Measurements from ENCODE around the gene NFE2L1.
"Not testable (repeated sequence)": the region's sequence is repeated elsewhere in the genome, so short reads cannot be mapped to it uniquely, and the experiment has no call there.

Gene NFE2L1, protein sequence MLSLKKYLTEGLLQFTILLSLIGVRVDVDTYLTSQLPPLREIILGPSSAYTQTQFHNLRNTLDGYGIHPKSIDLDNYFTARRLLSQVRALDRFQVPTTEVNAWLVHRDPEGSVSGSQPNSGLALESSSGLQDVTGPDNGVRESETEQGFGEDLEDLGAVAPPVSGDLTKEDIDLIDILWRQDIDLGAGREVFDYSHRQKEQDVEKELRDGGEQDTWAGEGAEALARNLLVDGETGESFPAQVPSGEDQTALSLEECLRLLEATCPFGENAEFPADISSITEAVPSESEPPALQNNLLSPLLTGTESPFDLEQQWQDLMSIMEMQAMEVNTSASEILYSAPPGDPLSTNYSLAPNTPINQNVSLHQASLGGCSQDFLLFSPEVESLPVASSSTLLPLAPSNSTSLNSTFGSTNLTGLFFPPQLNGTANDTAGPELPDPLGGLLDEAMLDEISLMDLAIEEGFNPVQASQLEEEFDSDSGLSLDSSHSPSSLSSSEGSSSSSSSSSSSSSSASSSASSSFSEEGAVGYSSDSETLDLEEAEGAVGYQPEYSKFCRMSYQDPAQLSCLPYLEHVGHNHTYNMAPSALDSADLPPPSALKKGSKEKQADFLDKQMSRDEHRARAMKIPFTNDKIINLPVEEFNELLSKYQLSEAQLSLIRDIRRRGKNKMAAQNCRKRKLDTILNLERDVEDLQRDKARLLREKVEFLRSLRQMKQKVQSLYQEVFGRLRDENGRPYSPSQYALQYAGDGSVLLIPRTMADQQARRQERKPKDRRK

DNA sequence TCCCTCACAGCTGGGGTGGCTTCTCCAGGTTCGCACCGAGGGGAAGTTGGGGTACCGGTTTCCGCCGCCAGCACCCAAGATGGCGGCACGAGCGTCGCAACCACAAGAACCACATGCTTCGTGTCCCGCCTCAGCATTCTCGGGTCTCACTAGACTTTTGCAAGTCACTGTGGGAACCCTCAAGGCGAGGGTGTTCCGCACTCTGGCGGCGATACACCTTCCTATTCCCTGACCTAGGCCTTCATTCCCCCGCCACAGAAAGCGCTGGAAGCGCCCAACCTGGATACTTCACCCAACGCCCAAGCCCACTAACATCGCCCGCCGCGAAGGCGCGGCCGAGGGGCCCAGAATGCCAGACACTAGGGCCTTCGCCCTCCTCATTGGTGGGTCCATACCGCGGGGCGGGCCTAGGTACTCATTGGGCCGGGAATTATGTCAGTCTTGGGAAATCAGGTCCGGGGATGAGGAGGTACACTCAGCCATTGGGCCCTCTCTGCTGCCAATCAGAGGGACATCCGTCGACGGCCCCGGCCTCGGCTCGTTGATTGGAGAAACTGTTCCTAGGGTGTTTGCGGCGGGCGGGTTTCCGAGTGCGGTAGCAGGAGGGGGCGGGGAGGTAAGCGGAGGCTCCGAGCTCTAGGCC, at the start of gene NFE2L1:
TSS of gene NFE2L1 (plus strand) at position 619 of the 643 bp plus-strand sequence. CDS start 2,760 bp downstream, outside the sequence.
- peak; percentile 100 for DNase-seq

DNA sequence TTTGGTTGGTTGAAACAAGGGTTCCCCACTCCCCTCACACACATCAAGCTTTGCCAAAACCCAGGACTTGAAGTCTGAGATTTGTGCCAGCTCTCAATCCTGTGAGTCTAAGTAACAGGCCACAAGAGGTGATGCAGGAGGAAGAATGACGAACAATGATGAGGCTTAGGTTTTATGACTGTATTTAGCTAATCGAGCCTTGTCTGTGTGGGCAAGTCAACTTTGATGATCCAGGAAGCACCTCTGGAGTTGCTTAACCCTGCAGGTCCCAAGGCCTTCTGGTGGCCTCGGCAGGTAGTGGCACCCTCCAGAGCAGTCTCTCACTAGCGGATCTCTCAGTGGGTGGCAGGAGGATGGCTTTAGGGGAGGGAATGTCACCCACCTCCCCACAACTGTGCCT, 48.6 kb upstream of the NFE2L1 start:
- DNase-seq = no peak

DNA sequence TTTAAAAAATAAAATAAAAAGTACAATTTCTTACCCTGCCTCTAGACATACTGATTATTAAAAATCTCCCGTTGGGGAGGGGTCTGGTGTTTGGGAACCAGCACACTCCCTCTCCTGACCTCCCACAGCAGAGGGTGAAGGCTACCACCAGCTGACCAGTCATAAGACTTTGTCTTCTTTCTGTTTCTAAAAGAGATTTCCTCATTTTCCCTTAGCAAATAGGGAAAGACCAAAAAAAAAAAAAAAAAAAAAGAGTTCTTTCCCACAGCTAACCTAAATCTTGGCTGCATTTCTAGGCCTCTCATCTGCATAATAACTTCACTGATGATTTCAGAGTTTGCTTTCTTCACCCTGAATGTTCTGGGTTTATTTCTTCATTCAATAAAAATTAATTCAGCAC, 47.0 kb upstream of the NFE2L1 start:
- no peak for DNase-seq

DNA sequence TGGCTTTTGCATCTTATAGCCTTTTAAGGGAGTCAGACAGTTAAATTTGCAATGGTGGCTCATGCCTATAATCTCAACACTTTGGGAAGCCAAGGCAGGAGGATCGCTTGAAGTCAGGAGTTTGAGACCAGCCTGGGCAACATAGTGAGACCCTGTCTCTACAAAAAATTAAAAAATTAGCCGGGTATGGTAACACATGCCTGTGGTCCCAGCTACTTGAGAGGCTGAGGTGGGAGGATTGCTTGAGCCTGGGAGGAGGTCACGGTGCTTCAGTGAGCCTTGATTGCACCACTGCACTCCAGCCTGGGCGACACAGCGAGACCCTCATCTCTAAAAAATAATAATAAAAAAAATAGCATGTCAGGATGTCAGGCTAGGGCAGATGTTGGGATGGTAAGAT, 46.5 kb upstream of the NFE2L1 start:
- DNase-seq = not testable (repeated sequence)

DNA sequence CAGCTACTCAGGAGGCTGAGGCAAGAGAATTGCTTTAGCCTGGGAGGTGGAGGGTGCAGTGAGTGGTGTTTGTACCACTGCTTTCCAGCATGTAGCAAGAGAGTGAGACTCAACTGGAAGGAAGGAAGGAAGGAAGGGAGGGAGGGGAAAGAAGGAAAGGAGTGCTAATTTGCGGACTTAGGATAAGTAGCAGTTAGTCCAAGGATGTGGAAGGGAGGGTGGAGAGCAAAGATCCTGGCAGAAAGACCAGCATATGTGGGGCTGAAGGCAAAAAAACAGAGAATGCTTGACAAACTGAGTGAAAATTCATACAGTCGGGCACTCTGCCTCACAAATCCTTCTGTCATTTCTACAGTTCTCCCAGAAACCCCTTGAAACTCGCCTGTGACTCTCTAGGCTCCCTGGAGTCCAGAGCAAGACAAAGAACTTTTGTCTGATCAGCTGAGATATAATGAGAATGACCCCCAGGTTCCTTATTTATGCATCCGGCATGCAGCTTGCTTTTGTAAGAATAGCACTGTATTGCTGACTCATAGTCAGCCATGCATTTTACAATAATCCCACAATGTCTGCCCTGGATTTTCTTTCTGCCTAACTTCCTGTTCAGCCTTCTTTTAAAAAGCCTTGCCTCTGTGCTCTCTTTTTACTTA, 45.8 kb upstream of the NFE2L1 start:
- peak; percentile 40 for DNase-seq

DNA sequence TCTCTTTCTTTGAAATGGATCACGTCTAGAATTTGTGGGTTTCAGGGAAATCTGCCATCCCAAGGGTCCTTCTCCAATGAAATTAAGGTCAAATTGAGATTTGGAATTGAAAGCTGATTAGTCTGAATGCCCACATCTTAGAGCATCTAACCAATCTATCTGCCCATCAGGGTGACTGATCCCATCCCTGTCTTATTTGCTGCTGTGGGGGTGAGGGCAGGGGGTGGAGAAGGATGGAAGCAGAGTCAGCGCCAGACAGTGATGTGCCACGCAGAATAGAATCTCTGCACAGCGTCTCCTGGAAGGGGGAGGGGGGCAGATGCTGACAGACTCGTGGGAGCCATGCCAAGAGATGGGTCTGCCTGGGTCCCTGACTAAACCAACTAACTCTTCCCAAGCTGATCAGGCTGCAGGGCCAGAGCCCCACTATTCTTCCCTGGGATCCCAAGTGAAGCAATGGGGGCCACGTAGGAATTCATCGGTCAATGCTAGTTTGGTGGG, 45.2 kb upstream of the NFE2L1 start:
- DNase-seq = no peak

DNA sequence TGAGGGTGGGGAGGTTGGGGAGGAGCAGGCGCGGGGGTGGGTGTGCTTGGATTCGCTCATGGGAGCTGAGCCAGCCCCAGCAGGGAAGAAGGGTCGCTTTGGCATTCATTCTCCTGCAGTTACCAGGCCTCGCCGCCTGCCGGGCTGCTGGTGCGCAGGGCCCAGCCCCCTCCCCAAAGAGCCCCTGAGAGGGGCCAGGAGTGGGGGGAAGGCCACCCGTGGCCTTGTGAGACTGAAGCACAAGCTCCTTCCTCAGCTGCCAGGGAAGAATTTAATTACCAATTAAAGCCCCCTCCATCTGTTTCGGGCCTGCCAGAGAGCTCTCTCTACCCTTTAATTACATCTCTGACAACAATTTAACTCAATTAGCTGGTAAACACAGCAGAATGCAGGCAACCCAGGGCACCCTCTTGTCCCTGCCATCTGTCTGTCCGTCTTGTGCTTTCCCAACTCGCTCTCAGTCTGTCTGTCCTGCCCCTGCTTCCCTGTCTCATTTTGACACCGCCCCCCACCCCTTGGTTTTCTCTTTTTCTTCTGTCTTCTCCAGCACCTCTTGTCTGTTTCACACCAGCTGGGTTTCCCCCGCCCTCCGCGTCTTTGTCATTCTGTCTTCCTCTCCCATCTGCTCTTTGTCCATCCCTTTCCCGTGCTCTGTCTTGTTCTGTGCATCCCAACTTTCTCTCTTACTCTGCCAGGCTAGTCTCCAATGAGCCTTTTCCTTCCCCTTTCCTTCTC, 44.6 kb upstream of the NFE2L1 start:
- DNase-seq = no peak

DNA sequence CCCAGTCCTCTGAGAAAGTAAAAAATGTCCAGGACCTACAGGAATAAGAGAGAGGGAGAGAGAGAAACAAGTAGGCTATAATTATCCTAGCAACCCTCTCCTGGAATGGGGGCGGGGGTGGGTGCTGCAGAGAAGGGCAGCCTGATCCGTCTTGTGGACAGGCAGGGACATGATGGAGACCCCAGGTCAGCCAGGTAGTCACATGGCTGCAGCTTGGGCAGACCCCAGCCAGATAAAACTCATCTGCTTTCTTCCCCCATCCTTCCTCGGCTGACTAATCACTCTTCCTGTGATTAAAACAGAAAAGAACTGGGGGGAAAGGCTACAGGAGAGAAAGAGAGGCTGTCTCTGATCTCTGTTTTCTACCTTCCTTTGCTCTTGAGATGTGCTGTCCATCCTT, 43.2 kb upstream of the NFE2L1 start:
- no peak for DNase-seq

DNA sequence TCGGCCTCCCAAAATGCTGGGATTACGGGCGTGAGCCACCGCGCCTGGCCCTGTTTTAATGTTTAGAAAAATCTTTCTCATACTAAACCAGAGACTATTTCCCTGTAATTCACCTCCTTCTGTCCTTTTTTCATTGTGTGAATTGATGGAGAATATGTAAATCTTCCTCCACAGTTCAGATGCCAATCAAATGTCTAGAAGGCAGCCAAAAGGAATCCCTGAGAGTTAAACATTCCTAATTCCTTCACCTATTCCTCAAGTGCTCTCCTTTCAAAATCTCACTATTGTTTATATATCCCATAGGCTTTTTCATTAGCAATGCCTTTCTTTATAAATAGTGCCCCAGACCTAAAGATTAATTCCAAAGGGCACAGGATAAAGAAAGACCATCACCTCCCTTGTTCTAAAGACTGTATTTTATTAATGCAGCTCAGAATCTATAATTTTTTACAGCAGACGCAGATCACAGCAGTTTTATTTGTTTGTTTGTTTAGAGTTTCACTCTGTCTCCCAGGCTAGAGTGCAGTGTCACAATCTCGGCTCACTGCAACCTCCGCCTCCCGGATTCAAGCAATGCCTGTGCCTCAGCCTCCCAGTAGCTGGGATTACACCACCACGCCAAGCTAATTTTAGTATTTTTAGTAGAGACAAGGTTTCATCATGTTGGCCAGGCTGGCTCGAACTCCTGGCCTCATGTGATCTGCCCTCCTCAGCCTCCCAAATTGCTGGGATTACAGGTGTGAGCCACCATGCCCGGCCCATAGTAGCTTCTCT, 41.0 kb upstream of the NFE2L1 start:
- DNase-seq = no peak

DNA sequence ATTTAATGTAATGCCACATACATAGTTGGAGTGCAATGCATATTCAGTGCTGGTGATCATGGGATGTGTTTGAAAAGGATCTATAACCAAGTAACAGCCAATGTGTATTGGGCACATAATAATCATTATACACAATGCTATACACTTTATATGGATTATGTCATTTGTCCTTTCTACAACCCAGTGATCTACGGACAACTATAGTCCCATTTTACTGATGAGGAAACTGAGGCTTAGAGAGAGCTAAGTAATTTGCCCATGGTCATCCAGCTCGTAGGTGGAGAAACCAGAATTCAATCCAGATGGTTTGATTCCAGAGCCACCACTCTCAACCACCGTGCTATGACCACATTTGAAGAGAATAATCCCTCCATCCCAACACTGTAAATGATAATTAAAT, 38.0 kb upstream of the NFE2L1 start:
- no peak for DNase-seq

DNA sequence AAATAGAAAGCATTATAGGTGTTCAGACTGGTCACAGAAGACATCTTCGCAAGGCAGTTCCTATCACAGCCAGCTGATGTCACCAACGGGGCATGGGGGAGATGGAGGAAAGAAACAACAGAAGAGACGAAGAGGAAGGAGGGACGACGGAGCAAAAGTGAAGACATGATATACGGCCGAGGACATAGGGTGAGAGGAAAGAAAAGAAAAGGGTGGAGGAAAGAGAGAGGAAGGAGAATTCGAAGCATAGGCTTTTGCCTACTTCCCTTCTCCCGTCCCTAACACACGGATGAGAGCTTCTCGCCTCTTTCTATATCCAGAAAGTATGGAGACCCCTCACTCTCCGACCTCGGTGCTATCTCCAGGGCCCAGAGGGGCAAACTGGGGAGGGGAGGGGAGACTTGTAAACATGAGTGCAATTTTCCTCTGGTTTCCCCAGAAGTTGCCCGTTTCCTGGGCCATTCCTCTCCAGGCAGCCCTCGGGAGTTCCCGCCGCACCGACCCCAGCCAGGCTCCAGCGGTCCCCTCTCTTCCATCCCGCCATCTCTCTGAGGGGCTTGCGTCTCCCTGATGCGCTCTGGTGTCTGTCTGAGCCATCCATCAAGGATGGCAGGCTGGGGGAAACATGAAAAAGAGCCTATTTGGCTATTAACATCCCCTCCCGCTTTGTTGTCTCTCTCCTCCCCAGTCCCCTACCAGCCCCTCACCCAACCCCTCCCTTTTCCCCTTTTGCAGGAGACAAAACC, 36.6 kb upstream of the NFE2L1 start:
- no peak for DNase-seq

DNA sequence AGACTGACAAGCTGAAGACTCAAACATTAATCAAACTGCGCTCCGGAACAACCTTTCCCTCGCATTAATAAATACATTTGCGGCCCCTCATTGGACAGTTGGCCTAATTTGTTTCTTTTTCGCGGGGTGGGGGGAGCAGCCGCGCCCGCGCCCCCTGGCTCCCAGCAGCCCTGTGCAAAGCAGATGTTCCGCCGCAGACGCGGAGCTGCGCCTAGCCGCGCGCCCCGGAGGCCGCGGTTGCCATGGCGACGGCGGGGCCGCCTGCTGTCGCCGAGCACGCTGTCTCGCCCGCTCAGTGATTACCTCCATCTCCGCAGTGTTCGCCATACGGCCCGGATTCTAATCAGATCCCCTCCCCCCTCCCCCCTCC, 36.0 kb upstream of the NFE2L1 start:
- DNase-seq = no peak

DNA sequence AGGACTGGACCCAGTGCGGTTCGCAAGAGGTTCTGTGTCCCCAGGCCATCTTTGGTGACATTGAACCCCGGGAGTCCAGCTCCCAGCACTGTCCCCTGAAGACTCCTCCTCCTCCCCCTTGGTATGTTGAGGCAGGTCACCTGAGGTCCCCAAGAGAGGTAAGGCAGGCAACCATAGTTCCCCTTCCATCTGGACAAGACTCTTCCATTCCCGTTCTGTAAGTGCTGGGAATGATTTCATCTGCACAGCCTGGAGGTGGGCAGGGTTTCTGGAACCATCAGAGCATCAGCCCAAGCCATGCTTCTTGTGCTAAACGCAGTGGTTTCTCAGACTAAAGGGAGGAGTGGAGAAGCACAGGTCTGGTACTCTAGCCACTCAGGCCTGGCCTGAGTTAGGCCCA, 35.5 kb upstream of the NFE2L1 start:
- no peak for DNase-seq

DNA sequence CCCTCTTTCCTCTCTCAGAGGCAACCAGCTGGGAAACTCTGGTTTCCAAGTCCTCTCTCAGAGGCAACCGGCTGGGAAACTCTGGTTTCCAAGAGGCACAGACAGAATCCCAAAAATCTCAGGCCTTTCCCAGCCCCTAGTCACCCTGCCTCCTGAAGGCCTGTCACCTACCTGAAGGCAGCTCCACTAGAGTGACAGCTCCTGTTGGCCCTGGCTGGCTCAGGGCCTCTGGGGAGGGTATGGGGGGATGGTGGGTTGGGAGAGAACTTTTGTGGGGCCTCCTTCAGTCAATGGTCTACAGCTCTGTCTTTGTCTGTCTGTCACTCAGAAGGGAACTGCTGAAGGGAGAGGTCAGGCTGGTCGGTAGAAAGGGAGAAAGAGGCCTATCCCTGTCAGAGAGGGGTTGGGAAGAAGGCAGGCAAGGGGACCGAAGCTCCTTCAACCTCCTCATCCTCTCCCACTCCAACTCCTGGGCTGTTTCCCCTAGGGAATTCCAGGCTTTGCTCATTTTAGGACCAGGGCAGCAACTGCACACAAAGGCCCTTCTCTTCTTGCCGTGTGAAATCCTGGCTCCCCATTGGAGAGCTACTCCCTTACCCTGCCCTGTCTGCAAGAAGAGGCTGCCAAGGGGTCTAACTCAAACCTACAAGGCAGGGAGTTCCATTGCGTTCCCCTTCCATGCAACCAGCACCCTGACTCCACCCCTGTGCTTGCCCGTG, 34.1 kb upstream of the NFE2L1 start:
- no peak for DNase-seq

DNA sequence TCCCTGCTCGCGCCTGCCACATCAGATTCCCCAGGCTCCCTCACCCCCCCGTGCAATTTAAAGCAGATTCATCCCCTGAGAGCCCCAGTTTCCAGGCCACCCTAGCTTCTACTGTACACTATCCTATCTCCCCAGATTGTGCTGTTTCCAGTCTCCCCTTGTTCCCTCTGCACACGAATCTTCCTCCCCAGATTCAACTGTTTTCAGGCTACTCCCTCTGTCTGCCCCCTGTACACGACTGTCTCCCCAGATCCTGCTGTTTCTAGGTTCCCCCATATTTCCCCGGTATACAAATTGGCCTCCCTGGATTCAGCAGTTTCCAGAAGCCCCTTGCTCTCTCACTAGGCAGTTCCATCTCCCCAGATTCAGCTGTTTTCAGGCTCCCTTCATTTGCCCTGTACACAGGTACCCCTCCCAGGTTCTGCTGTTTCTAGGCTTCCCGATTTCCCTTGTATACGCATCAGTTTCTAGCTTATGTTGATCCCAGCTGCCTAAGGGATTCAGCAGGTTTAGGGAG, 33.5 kb upstream of the NFE2L1 start:
- no peak for DNase-seq

DNA sequence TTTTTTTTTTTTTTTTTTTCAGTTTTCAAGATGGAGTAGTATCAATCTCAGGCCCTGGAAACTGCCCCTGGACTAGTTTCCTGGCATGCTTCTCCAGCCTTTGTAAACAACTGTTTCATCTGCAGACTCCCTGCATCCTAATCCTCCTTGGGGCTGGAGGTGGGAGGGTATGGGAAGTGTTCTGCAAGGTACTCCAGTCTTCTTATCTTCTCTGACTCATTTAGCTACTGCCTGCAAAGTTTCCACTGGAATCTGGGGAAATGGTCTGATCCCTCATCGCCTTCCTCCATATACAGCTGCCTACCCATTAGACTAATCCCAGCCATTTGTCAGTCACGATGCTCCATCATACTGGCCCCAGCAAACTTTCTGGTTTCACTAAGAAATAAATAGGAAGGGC, 32.0 kb upstream of the NFE2L1 start:
- DNase-seq = peak; percentile 98

DNA sequence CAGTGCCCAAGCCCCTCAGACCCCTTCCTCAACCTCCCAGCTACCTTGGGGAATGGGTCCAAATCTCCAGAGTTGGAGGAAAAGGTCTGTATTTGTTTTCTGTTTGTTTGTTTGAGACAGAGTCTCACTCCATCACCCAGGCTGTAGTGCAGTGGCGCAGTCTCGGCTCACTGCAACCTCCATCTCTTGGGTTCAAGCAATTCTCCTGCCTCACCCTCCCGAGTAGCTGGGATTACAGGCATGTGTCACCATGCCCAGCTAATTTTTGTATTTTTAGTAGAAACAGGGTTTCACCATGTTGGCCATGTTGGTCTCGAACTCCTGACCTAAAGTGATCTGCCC, 30.4 kb upstream of the NFE2L1 start:
- not testable (repeated sequence) for DNase-seq

DNA sequence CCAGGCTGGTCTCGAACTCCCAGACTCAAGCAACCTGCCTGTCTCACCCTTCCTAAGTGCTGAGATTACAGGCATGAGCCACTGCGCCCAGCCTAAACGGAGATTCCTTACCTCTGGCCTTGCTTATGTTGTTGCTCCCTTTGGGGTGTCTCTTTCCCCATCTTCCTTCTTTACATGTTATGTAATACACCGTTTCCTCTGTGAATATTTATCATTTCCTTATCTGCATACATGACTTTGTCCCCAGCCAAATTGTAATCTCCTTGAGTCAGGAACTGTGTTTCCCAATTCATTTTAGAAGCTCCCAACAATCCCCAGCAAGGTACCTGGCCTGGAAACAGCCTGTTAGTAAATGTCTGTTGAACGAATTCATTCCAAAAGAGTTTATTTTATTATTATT, 26.2 kb upstream of the NFE2L1 start:
- DNase-seq = no peak

DNA sequence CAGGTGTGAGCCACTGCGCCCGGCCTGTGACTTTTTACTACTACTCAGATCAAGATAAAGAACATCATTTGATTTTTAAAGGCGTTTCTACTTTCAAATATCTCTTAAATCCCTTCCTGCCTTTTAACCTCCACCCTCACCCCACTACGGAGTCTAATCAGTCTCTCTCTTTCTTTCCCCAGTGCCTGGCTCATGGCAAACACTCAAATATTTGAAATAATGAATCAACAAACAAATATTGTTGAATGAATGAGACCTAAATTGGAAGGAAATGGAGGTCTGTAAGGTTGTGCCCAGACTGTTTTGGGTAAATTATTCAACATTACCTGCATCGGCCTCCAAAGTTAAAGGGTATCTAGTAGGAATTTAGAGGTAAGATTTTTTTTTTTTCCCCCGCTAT, 25.3 kb upstream of the NFE2L1 start:
- DNase-seq = no peak
